ENCODE results near the gene OPCML. TPM values are rescaled to one million over a fixed set of nuclear protein-coding genes. Genes with fewer than 3 reads are reported as not detected.

OPCML gene
- total and polyA plus RNA-seq, 12 donors: under 0.01 to 1.2 (median 0.39) TPM

DNA sequence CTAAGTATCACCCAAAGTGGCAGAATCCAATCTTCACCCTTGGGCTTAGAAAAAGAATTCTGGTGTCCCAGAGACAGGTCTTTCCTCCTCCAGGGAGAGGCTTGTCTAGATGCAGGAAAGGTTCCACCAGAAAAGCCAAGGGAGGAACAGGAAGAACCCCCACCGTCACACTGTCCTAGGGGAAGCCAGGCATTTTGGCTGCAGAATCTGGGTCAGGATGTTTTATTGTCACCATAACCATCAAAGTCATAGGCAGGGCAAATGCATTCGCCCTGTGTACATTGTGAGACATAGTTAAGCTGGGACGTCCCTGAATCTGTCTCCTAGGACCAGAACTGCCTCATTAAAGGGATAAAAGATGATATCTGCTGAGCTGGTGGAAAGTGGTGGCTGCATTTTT is 590.5 kb downstream of the OPCML start:
- Histone ChIP-seq H3K4me3 (no peak overlapping the region), H3K9me3 (no peaks in the 10 kb centered on the region), H3K27me3 (peaks cover 14 to 54% (median 48%) of the 10 kb centered on the region in 7 donors), H3K36me3 (no peaks in the 10 kb centered on the region), H3K4me1 (peaks cover 0 to 7% (median 4%) of the 10 kb centered on the region in 9 donors), H3K27ac (no peak overlapping the region)
- WGBS, 2 donors: 54 to 65% methylated on average over 3 of the region's 3 CpGs
- TF ChIP-seq, protein P1, sequence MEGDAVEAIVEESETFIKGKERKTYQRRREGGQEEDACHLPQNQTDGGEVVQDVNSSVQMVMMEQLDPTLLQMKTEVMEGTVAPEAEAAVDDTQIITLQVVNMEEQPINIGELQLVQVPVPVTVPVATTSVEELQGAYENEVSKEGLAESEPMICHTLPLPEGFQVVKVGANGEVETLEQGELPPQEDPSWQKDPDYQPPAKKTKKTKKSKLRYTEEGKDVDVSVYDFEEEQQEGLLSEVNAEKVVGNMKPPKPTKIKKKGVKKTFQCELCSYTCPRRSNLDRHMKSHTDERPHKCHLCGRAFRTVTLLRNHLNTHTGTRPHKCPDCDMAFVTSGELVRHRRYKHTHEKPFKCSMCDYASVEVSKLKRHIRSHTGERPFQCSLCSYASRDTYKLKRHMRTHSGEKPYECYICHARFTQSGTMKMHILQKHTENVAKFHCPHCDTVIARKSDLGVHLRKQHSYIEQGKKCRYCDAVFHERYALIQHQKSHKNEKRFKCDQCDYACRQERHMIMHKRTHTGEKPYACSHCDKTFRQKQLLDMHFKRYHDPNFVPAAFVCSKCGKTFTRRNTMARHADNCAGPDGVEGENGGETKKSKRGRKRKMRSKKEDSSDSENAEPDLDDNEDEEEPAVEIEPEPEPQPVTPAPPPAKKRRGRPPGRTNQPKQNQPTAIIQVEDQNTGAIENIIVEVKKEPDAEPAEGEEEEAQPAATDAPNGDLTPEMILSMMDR (IDR thresholded peaks at IDR 0.05): no peak
- intact Hi-C loops (cut with DNase I): loop anchor here in 3 of 10 donors (5.0 to 10.0 kb wide), 4 partner anchors 467 to 1877 kb away; no protein-coding TSS in a partner anchor
- ATAC-seq (no peak), DNase-seq (no peak)

DNA sequence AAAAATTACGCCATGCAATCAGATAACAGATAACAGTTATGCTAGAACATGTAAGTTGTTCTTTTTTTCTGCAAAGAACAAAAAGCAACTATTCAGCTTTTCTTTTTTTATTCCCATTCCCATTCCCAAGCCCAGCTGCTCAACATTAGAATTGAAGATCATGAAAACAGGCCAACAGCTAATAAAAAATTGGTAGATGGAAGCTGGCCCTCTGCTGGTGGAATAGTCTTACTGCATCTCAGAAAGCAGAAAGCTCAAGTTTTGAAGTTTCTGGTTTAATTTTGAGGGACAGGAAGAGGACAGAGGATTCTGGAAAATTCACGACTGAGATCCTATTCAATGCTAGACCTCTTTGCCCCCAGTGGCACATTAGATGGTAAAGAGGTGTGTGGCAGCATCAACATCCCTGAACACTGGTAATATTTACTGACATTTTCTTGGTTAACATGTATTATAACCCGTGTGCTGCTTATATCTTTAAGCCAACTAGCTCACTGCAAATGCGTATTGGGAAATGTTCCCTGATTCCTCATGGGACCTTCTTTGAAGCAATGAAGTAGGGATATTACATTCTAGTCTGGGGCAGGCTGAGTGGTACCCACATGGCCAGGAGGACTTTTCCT is 591.2 kb downstream of the OPCML start:
- H3K27me3 ChIP-seq: peaks cover 14 to 51% (median 45%) of the 10 kb centered on the region in 7 donors
- intact Hi-C loops (cut with DNase I): loop anchor here in 3 of 10 donors (5.0 to 10.0 kb wide), 4 partner anchors 466 to 1876 kb away; no protein-coding TSS in a partner anchor

DNA sequence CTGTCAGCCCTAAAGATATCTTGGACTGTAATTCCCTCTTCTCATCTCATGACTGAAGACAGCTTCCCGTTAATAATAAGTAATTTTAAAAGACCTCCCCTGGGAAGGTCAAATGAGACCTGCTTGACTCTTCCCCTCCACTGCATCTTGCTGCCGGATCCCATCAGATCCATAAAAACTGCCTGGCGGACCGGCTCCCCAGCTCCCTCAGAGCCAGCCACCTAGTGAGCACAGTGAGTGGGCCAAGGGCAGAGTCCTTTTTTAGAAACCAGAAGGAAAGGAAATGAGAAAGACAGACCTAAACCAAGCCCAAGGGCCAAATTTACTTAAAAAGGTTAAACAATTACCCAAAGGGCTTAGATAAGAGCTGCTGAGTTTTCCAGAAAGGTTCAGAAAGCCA is 595.3 kb downstream of the OPCML start:
- no peaks in the 10 kb centered on the region for H3K9me3 ChIP-seq
- intact Hi-C loops (cut with DNase I): loop anchor here in 1 of 10 donors (10.0 kb wide), 1 partner anchor 1072 kb away; no protein-coding TSS in a partner anchor
- H3K4me1 ChIP-seq: no peaks in the 10 kb centered on the region
- H3K4me3 ChIP-seq: no peak overlapping the region
- DNase-seq (no peak), ATAC-seq (peak in 5 of 8 donors; percentile 19 to 47 (median 29))
- H3K27me3 ChIP-seq: peaks cover 4 to 9% (median 9%) of the 10 kb centered on the region in 7 donors
- TF ChIP-seq, protein P1 (IDR thresholded peaks at IDR 0.05): no peak
- H3K36me3 ChIP-seq: no peaks in the 10 kb centered on the region
- no peak overlapping the region for H3K27ac ChIP-seq
- WGBS, 2 donors: 46 to 65% methylated on average over 4 of the region's 4 CpGs

More for the DNA sequence above, 591.2 kb downstream of the OPCML start:
- H3K36me3 ChIP-seq: no peaks in the 10 kb centered on the region
- peaks cover 0 to 7% (median 4%) of the 10 kb centered on the region in 9 donors for H3K4me1 ChIP-seq
- H3K9me3 ChIP-seq: no peaks in the 10 kb centered on the region
- TF ChIP-seq, protein P1 (IDR thresholded peaks at IDR 0.05): peak; percentile 58 to 88 (median 80)
- H3K4me3 ChIP-seq: no peak overlapping the region
- no peak overlapping the region for H3K27ac ChIP-seq
- WGBS, 2 donors: 40 to 44% methylated on average over 4 of the region's 4 CpGs
- ATAC-seq (peak in 1 of 8 donors; percentile 23), DNase-seq (peak in 1 of 2 donors; percentile 22)

DNA sequence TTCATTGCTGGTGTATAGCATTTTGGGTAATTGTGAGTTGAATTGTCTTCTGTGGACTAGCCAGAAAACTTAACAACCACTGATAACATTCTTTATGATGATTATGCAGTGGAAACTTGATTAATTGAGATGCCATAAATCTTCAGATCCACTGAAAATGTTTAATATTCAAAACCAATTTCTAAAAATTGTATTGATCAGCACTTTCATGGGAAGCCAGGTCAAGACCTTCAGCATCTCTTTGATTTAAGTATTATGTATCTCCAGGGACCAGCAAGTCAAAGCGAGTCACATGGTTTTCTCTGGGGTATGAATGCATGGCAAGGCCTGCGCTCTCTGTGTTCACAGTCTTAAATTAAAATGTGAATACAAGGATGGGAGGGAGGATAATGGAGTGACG is 596.9 kb downstream of the OPCML start:
- H3K27ac ChIP-seq: no peak overlapping the region
- DNase-seq (no peak), ATAC-seq (no peak)
- no peaks in the 10 kb centered on the region for H3K4me1 ChIP-seq
- H3K27me3 ChIP-seq: no peaks in the 10 kb centered on the region
- 97 to 98% methylated on average over 3 of the region's 3 CpGs for WGBS, 2 donors
- no peaks in the 10 kb centered on the region for H3K36me3 ChIP-seq
- peaks cover 0 to 10% (median 7%) of the 10 kb centered on the region in 11 donors for H3K9me3 ChIP-seq
- intact Hi-C loops (cut with DNase I): loop anchor here in 1 of 10 donors (10.0 kb wide), 1 partner anchor 1071 kb away; no protein-coding TSS in a partner anchor
- no peak overlapping the region for H3K4me3 ChIP-seq
- TF ChIP-seq, protein P1 (IDR thresholded peaks at IDR 0.05): no peak
